SK-N-SH treated with all-trans-retinoic acid at 6 μM for 48 hours (cell line): Measurements from ENCODE around the gene ARHGEF37.

Experiments used
- ARNTL ChIP-seq: fragments of 450-650 bp; formaldehyde crosslinking; IDR thresholded peaks from 2 replicates; pipeline ENCODE4 v1.5.0; 2020; ENCODE audit warnings: low read depth, mild to moderate bottlenecking, moderate library complexity, borderline replicate concordance
- ESRRG ChIP-seq: fragments of 250-450 bp; sonication (Bioruptor Pico); IDR thresholded peaks from 2 replicates; pipeline ENCODE4 v1.6.1; 2021; ENCODE audit warnings: mild to moderate bottlenecking
- SNAI2 ChIP-seq: fragments of 250-450 bp; sonication (Bioruptor Pico); IDR thresholded peaks from 2 replicates; pipeline ENCODE4 v1.5.0; 2020; ENCODE audit warnings: mild to moderate bottlenecking, moderate library complexity
- TCF4 ChIP-seq: fragments of 250-450 bp; sonication (Bioruptor Pico); IDR thresholded peaks from 2 replicates; pipeline ENCODE4 v1.8.0; 2021; ENCODE audit warnings: mild to moderate bottlenecking, moderate library complexity, borderline replicate concordance
- ZFP30 ChIP-seq: fragments of 450-650 bp; formaldehyde crosslinking; IDR thresholded peaks from 2 replicates; pipeline ENCODE4 v1.5.0; 2022; ENCODE audit warnings: mild to moderate bottlenecking, moderate library complexity
- TF ChIP-seq, protein P1 (sequence below): fragments of 250-450 bp; sonication (Bioruptor Pico); IDR thresholded peaks from 2 replicates; pipeline ENCODE4 v1.5.0; 2020; ENCODE audit warnings: mild to moderate bottlenecking, moderate library complexity
- TF ChIP-seq, protein P2 (sequence below): fragments of 250-450 bp; sonication (Bioruptor Pico); IDR thresholded peaks from 2 replicates; pipeline ENCODE4 v1.5.1; 2020; ENCODE audit warnings: low read depth, mild to moderate bottlenecking, moderate library complexity
- TF ChIP-seq, protein P3 (sequence below): fragments of 250-450 bp; sonication (Bioruptor Pico); IDR thresholded peaks from 2 replicates; pipeline ENCODE4 v1.8.0; 2020; ENCODE audit warnings: mild to moderate bottlenecking, moderate library complexity, borderline replicate concordance

- no peak for TF ChIP-seq ESRRG (CRISPR knock-in tag)
- TF ChIP-seq ARNTL: no peak
- TF ChIP-seq, protein P1, sequence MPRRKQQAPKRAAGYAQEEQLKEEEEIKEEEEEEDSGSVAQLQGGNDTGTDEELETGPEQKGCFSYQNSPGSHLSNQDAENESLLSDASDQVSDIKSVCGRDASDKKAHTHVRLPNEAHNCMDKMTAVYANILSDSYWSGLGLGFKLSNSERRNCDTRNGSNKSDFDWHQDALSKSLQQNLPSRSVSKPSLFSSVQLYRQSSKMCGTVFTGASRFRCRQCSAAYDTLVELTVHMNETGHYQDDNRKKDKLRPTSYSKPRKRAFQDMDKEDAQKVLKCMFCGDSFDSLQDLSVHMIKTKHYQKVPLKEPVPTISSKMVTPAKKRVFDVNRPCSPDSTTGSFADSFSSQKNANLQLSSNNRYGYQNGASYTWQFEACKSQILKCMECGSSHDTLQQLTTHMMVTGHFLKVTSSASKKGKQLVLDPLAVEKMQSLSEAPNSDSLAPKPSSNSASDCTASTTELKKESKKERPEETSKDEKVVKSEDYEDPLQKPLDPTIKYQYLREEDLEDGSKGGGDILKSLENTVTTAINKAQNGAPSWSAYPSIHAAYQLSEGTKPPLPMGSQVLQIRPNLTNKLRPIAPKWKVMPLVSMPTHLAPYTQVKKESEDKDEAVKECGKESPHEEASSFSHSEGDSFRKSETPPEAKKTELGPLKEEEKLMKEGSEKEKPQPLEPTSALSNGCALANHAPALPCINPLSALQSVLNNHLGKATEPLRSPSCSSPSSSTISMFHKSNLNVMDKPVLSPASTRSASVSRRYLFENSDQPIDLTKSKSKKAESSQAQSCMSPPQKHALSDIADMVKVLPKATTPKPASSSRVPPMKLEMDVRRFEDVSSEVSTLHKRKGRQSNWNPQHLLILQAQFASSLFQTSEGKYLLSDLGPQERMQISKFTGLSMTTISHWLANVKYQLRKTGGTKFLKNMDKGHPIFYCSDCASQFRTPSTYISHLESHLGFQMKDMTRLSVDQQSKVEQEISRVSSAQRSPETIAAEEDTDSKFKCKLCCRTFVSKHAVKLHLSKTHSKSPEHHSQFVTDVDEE: no peak
- TF ChIP-seq, protein P2, sequence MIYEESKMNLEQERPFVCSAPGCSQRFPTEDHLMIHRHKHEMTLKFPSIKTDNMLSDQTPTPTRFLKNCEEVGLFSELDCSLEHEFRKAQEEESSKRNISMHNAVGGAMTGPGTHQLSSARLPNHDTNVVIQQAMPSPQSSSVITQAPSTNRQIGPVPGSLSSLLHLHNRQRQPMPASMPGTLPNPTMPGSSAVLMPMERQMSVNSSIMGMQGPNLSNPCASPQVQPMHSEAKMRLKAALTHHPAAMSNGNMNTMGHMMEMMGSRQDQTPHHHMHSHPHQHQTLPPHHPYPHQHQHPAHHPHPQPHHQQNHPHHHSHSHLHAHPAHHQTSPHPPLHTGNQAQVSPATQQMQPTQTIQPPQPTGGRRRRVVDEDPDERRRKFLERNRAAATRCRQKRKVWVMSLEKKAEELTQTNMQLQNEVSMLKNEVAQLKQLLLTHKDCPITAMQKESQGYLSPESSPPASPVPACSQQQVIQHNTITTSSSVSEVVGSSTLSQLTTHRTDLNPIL (CRISPR knock-in tag): no peak
- no peak for TF ChIP-seq ZFP30 (CRISPR knock-in tag)
- no peak for TF ChIP-seq TCF4 (CRISPR knock-in tag)
- TF ChIP-seq, protein P3, sequence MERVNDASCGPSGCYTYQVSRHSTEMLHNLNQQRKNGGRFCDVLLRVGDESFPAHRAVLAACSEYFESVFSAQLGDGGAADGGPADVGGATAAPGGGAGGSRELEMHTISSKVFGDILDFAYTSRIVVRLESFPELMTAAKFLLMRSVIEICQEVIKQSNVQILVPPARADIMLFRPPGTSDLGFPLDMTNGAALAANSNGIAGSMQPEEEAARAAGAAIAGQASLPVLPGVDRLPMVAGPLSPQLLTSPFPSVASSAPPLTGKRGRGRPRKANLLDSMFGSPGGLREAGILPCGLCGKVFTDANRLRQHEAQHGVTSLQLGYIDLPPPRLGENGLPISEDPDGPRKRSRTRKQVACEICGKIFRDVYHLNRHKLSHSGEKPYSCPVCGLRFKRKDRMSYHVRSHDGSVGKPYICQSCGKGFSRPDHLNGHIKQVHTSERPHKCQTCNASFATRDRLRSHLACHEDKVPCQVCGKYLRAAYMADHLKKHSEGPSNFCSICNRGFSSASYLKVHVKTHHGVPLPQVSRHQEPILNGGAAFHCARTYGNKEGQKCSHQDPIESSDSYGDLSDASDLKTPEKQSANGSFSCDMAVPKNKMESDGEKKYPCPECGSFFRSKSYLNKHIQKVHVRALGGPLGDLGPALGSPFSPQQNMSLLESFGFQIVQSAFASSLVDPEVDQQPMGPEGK: no peak
- TF ChIP-seq SNAI2 (CRISPR knock-in tag): no peak
Measured at GRCh38 chr5:149666212-149666852, 85.0 kb downstream of the ARHGEF37 start.
